GM23338 (cell line): ENCODE results near the gene EDDM13.

Source experiments
- EZH2 ChIP-seq: fragments of 200-600 bp; sonication (generic); IDR thresholded peaks from one replicate; pipeline ENCODE4 v1.8.0; 2017; ENCODE audit warnings: antibody characterized with exemption, mild to moderate bottlenecking, low read depth; ENCODE audit not compliant: unreplicated experiment
- EZH2phosphoT487 ChIP-seq: fragments of 200-600 bp; sonication (generic); IDR thresholded peaks from one replicate; pipeline ENCODE4 v1.8.1; 2018; ENCODE audit warnings: antibody characterized with exemption; ENCODE audit not compliant: unreplicated experiment
- POLR2AphosphoS5 ChIP-seq: IDR thresholded peaks from 2 replicates; pipeline ENCODE4 v1.6.1; 2016; ENCODE audit warnings: antibody characterized with exemption, low read depth
- ZNF114 ChIP-seq: fragments of 250-450 bp; sonication (Bioruptor Pico); IDR thresholded peaks from 2 replicates; pipeline ENCODE4 v1.5.0; 2020; ENCODE audit warnings: mild to moderate bottlenecking, moderate library complexity
- TF ChIP-seq, protein P1 (sequence below), 2 experiments: fragments of 200-600 bp in 1 of 2; sonication (generic) in 1 of 2; conservative IDR thresholded peaks; 2 replicates each; pipeline versions ENCODE4 v1.5.1 to v1.6.1; 2016 to 2017; ENCODE audit warnings: antibody characterized with exemption in 2 of 2, low read depth in 2 of 2, mild to moderate bottlenecking in 2 of 2, moderate library complexity in 1 of 2
- TF ChIP-seq, protein P2 (sequence below): IDR thresholded peaks from one replicate; pipeline ENCODE4 v1.6.1; 2018; ENCODE audit warnings: antibody characterized with exemption; ENCODE audit not compliant: unreplicated experiment

DNA sequence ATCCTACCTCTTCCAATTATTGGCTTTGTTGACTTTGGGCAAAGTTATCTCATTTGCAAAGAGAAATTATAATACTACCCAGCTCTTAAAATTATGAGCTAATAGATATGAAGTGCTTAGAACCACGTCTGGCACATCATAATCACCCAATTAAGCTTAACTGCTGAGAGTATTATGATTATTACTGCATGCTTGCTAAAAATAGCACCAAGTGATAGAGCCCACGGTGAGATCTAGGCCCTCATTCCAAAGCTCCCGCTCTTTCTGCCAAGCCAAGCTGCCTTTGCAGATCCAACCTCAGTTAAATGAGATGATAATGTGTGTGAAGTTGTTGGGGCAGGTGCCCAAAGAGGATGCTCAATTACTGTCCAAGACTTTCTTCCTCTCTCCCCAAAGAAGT, 6.5 kb upstream of the EDDM13 start:
- TF ChIP-seq, protein P1, sequence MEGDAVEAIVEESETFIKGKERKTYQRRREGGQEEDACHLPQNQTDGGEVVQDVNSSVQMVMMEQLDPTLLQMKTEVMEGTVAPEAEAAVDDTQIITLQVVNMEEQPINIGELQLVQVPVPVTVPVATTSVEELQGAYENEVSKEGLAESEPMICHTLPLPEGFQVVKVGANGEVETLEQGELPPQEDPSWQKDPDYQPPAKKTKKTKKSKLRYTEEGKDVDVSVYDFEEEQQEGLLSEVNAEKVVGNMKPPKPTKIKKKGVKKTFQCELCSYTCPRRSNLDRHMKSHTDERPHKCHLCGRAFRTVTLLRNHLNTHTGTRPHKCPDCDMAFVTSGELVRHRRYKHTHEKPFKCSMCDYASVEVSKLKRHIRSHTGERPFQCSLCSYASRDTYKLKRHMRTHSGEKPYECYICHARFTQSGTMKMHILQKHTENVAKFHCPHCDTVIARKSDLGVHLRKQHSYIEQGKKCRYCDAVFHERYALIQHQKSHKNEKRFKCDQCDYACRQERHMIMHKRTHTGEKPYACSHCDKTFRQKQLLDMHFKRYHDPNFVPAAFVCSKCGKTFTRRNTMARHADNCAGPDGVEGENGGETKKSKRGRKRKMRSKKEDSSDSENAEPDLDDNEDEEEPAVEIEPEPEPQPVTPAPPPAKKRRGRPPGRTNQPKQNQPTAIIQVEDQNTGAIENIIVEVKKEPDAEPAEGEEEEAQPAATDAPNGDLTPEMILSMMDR (conservative IDR thresholded peaks at IDR 0.05; ENCODE audit: low read depth in 2 of 2): no peak
- TF ChIP-seq POLR2AphosphoS5: no peak
- no peak for TF ChIP-seq EZH2phosphoT487
- no peak for TF ChIP-seq ZNF114 (CRISPR knock-in tag)
- no peak for TF ChIP-seq EZH2
- TF ChIP-seq, protein P2, sequence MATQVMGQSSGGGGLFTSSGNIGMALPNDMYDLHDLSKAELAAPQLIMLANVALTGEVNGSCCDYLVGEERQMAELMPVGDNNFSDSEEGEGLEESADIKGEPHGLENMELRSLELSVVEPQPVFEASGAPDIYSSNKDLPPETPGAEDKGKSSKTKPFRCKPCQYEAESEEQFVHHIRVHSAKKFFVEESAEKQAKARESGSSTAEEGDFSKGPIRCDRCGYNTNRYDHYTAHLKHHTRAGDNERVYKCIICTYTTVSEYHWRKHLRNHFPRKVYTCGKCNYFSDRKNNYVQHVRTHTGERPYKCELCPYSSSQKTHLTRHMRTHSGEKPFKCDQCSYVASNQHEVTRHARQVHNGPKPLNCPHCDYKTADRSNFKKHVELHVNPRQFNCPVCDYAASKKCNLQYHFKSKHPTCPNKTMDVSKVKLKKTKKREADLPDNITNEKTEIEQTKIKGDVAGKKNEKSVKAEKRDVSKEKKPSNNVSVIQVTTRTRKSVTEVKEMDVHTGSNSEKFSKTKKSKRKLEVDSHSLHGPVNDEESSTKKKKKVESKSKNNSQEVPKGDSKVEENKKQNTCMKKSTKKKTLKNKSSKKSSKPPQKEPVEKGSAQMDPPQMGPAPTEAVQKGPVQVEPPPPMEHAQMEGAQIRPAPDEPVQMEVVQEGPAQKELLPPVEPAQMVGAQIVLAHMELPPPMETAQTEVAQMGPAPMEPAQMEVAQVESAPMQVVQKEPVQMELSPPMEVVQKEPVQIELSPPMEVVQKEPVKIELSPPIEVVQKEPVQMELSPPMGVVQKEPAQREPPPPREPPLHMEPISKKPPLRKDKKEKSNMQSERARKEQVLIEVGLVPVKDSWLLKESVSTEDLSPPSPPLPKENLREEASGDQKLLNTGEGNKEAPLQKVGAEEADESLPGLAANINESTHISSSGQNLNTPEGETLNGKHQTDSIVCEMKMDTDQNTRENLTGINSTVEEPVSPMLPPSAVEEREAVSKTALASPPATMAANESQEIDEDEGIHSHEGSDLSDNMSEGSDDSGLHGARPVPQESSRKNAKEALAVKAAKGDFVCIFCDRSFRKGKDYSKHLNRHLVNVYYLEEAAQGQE: no peak
